Measurements from ENCODE around the gene CCDC107.
A peak's percentile ranks its signal among the peaks of the same experiment; 100 is the strongest.

Gene CCDC107

DNA sequence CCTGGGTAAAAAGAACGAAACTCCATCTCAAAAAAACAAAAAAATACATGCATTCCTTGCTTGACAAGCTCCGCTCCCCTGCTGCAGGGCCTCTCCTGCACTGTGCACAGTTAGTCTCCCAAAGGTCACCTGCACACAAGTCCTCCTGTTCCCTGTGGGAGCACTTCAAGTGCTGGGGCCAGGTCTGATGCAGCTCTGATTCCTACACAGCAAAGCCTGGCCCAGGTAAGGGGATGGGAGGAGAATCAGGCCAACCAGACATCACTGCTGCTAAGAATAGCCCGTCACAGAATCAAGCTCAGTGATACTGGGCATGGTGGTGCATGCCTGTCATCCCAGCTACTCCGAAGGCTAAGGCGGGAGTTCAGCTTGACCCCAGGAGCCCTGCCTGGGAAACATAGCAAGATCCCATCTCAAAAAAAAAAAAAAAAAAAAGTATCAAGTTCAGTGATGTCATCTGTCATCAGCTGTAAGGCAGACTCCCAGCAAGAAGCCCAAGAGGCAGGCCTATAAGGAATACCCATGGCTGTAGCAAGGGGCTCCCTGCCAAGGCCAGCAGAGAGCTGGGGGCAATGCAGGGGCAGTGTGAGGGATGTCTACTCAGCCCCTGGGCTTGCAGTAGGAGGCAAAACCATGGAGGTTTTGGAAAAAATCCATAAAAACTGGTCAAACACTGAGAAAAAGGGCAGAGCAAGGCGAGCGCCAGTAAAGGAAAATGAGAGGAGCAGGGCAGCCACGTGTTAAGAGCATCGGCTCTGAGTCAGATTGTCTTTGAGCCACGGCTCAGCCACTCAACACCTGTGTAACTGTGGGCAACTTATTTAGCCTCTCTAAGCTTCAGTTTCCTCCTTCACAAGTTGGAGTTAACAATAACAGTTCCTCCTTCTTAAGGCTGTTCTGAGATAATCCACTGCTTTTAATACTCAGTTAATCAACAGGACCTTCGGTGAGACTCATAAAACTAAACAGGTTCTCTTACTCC, 28.4 kb downstream of the CCDC107 start:
- DNase-seq = no peak

DNA sequence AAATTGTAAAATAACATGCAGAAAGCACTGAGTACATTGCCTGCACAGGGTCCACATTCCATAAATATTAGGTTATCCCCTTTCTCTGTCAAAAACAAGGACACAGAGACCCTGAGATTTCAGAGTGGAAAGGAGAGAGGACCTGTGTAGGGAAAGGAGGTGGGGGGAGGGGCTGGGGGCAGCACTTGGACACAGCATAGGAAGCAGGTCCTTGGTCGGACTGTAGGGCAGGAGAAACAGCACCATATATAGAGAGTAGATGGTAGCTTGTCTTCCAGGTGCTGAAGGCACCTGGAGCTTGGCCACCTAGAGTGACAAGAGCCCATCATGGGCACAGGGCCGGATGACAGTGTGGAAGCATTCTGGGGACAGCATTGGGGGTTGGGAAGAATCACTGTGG, 29.2 kb downstream of the CCDC107 start:
- DNase-seq = no peak

DNA sequence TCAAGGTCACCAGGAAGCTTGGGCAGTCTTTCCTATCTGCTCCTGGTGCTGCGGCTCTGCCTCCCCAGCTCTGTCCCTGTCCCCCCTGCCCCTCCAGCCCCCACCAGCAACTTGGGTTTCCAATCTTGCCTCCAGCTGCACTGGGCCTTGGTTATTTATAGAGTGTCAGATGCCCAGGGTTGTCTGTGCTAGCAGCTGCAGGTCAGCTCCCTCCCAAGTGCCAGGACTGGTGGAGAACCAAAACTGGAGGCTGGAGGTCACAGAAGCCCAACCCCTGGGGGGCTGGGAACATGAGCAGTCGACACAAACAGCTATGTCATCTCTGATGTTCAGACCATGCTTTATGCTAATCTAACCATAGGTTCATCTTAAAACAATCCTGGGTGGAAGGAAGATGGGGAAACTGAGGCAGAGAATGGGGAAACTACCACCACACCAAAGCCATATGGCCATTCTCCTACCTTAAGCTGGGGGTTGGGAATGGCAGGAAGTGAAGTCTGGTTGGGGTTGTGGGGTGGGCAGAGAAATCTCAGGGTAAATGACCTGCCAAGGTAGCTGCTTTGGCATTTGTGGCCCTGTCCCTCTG, 30.0 kb downstream of the CCDC107 start:
- DNase-seq = no peak

DNA sequence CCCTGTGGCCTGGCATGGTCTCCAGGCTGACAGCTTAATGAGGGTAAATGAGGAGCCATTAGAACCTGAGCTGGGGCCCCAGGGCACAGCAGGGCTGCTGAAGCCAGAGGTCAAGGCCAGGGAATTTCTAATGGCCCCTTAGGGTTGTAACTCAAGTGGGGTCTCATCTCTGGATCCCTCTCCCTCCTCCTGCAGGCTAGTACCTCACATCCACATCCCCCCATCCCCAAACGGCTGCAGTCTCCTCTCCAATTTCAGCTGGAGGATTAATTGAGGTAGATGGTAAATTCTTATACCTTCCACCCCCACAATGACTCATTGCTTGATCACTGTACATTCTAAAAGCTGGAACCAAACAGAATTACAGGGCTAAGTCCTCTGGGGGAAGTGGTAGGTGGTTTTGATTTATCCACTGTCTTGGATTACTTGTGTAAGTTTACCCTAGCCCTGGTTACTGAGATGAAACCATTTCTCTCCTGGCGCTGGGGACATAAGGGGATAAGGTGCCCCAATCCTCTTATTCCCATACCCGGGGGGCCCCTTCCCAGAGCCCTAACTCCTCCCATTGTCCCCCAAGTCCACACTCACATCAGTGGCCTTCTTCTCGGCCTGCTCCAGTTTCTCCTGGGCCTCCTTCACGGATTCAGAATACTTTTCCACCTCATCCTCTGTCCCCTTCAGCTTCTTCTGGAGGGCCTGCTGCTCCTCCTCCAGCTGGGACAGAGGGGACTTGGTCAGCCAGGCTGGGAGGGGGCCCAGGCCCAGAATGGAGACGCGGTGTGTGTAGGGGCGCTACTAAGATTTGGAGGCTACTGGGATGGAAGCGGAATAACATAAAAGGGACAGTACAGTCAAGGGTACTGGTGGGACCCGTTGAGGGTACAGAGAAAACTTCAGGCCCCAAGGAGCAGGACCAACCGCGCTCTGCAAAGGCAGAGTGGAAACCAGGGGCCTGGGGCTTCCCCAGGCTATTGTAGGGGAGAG, 30.8 kb downstream of the CCDC107 start:
- DNase-seq = no peak

DNA sequence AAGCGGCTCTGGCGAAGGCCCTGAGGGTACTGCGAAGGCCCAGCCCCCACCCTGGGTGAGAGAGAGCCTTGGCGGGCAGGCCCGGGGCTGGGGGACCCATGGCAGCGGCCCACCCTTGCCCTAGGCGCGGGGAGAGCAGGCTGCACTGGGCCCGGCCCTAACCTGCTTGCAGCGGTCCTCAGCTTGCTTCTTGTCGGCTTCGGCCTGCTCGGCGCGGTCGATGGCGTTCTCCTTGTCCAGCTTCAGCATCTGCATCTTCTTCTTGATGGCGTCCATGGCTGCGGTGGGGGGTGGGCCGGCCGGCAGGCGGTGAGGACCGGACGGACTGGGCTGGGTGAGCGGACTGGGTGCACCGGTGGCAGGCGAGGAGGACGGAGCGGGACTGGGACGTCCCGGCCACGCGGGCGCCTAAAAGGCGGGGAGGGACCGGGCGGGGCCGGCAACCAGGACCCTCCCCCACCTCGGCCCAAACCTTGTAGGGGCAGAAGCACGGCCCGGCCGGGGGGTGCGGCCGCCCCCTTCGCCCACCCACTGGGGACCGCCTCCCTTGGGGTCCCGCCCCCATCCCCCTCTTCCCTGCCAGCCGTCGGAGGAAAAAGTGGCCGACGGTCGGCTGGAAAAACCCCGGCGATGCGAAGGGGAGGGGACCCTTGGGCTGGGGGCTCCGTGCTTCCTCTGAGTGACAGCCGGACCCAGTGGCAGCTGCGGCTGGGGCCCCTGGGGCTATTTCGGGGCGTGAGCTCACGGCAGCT, 31.6 kb downstream of the CCDC107 start, which contains the start of gene TPM2:
TPM2 (minus strand) TSS at position 384 of the 752 bp plus-strand sequence; CDS start at position 276, 108 bp downstream.
- DNase-seq = no peak

DNA sequence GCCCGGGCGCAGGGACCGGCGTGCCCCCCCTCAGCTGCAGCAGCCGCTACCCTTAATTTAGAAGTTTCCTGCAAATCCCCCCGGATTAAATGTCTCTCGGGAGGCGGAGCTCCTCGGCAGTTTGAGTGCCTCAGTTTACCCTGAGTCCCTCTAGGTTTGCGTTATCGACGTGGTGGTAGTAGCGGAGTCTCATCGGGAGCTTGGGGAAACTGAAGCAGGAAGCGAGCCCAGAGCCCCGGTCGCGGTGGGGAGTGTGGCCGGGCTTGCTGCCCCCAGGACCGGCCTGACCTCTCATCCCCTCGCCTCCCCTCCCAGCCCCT, 32.2 kb downstream of the CCDC107 start:
- DNase-seq = no peak

DNA sequence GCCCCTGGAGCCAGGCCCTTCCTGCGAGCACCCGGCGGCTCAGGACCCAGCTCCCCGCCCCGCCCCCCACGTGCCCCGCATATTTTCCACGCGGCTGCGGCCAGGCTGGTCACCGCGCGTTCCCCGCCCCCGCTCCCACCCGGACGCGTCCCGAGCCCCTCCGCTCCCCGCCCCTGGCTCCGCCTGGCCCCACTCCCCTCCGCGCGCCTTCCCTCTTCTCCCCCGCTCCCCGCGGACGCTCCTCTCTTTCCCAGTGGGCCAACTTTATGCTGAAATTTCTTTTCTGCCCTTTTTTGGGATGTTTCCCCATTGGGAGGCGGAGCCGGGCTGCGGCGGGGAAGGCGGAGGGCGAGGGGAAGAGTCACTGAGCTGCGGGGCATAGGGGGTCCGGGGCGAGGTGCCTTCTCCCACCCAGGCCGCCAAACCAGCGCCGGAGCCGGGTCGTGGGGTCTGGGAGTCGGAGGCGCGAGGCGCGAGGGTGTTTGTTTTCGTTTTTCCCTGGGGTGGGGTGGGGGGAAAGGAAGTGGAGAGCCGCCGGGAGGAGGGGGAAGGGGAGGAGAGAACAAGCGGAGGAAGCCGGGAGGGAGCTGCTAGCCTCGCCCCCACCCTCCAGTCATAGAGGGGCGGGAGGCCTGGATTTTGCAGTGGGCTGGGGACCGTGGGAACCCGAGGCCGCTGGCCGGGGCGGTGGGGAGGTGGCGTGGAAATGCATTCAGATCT, 32.7 kb downstream of the CCDC107 start:
- peak; percentile 33 for DNase-seq

DNA sequence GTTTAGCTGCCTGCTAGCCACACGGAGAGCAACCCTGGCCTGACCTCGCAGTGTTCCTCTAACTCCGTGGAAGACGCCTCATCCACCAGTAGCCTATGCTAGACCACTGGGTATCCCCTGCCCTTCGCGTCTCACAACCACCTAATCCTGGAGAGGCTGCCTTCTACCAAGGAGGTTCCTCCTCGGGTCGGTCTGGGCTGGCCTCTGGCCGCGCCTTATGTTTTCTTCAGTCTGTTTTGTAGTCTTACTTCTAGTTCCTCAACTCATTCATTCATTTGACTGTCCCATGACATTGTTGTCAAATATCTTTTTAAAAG, 33.2 kb downstream of the CCDC107 start:
- no peak for DNase-seq

DNA sequence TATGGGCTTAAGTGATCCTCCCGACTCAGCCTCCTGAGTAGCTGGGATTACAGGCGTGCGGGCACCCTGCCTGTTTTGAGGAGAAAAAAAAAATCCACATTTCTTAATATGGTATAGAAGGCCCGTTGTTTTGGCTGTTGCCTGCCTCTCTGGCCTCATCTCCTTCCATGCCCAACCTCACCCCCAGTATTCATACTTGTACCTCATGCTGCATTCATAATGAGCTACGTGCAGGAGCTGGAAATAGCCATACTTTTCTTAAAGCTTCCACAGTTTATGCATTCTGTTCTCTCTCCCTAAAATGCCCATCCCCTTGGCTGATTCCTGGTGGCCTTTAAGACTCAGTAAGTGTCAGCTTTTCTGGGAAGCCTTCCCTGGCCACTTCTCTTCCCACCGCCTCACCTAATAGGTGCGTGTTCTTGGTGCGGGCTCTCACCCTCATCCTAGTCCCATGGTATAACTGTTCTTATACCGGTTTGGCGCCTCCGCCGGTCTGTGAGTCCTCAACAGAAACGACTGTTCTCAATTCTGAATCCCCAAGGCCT, 33.7 kb downstream of the CCDC107 start:
- no peak for DNase-seq

DNA sequence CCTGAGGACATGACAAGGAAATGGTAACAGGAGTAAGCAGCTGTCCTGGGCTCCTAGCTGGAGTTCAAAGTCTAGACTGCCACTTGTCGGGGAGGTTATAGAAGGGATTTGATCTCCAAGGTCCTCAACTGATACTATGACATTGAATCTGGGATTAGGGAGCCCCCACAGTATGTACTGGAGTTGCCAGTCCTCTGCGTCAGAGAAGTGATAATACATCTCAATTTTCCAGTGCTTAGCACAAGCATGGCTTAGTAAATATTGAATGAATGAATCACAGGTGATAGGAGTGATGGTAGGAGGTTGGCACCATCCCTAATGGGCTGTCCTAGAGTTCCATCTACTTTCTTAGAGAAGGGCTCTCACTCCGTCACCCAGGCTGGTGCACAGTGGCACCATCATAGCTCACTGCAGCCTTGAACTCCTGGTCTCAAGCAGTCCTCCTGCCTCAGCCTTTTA, 37.9 kb downstream of the CCDC107 start:
- DNase-seq = no peak

DNA sequence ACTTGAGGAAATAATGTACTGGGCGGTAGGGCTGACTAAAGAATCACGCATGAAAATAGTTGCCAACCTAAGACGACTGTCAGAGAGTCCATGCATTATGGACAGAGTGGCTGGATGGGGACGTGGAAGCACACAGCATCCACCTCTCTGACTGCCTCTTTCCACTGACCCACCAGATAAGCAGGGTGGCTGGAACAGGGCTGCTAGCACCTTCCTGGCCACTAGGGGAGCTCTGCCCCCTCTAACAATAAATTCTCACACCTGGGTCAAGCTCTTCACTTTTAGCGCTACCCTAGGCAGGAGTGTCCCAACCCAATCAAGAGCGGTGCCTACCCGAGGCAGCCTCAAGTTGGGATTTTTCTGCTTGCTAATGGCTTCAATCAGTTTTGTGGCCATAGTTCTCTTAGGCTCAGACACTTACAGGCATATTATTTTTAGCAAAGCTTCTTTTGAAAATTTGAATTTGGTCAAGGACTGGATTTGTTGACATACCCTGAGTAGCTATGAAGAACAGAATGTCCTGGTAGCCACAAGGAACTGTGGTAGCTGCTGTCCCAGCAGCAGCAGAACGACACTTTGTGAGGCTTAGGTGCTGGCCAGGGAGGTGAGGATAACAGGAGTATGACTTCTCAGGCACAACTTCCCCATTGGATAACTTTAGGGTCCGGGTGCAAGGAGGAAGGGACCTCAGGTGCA, 38.6 kb downstream of the CCDC107 start:
- peak; percentile 38 for DNase-seq

DNA sequence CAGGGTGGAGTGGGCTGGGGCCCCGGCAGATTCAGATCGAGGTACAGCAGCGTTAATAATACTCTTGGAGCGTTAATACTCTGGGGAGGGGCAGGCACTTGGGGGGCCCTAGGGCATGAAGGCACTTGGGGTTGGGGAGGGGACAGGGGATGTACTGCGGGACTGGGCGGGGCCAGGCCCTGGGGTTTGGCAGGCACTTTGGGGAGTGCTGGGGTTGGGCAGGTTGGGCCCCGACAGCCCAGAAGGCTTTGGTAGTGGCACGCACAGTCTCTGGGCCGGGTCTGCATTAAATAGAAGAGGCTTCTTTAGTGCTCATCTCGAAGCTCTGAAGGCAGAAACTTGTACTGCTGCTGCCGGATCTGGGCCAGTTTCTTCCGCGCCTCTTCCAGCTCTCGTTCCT, 39.4 kb downstream of the CCDC107 start:
- DNase-seq = no peak

DNA sequence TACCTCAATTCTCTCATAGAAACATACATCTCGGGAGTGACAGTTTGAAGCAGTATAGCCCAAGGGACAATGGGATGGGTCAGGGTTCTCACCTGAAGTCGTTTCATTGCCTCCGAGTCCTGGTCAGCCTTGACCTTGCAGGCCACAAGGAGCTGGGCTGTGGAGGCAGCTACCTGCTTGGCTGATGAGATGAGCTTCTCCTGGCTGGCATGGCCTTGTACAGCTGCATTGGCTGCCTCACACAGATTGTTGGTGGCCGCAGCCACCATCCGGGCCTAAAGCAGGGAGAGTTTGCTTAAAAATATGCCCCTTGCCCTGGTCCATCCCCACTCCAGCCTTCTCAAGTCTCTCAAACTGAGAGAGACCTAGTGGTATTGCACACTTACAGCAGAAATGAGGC, 40.1 kb downstream of the CCDC107 start:
- DNase-seq = no peak

DNA sequence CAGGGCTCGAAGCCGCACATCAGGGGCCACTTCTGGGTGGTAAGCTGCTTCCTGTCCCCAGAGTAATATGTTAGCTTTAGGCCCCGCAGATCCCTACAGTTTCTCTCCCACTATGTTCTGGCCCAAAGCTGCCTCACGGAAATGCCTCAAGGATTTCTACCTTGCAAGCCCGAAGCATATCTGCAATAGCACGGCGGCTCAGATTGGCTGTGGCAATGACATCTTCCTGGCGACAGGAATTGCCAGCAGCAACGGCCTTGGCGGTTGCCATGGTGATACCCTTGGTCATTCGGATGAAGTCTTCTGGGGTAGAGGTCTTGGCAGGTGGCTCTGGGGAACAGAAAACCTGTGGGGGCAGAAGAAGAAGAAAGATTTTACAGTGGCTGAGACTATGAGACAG, 41.9 kb downstream of the CCDC107 start:
- no peak for DNase-seq

DNA sequence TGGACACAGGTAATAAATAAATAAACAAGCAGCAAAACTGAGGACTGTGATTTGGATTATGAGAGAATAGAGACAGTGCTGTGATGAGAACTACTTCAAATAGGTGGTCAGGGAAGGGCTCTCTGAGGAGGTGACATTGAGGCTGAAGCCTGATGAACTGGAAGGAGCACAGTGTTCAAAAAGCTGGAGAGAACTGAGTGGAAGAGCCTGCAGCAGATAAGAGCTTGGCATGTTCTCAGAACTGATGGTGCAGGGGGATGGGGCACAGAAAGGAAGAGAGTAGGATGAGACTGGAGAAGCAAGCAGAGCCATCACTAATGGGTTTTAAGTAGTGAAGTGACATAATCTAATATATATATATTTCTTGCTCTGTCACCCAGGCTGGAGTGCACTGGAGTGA, 42.9 kb downstream of the CCDC107 start:
- DNase-seq = no peak

DNA sequence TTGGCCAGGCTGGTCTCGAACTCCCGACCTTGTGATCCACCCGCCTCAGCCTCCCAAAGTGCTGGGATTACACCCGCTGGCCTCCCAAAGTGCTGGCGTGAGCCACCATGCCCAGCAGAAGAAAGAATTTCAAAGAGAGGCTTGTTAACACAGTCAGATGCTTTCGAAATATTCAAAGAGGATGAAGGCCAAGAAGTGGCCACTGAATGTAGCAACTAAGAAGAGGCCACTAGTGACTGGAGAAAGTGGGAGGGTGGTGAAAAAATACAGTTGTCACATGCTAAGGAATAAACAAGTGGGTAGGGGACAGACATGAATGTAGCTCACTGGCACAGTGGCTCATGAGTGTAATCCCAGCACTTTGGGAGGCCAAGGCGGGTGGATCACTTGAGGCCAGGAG, 44.6 kb downstream of the CCDC107 start:
- no peak for DNase-seq

DNA sequence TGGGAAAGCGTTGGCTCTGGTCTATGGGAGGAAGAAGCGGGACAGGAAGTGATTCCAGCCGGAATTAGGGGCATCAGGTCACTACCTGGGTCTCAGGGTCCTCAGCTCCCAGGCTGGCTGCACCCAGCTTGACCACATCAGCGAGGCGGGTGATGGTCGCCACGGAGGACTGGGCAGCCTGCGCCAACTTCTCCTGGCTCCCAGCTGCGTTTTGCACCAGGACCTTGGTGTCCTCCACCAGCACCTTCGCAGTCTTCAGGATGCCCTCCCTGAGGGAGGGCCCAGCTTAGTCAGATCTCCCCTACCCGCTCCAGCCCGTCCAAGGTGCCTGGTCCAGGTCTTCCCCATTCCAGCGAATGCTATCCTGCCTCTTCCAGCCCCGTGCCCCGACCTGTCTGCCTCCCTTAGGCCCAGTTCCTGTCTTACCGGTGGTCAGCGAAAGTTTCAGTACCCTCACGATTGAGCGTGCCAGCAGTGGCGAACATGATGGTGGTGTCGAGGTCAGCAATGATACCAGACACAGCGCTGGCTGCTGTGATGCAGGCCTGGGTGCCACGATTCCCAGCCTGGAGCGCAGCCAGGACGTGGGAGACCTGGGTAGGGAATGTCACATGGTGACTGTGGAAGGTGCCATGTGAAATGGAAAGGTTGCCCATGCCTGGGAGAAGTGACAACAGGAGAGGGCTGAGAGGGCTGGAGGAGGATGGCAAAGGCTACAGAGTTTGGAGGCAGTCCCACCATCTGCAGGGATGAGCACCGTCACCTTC, 46.0 kb downstream of the CCDC107 start:
- DNase-seq = no peak

DNA sequence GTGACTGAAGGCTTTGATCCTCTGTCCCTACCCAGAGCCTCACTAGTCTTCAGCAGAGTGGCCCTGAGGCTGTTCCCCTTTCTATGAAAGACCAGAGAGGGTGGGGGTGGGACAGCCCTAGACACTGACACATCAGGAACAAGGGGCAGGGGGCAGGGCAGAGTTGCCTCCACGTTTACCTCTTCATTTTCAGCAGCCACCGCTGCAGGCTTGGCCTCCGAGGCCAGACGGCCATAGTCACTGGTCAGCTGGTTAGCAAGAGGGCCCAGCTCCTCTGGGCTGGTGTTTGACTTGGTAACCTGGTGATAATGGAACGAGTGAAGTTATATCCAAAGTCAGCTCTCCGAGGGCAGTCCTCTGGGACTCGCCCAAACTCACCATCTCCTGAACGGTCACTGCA, 47.3 kb downstream of the CCDC107 start:
- no peak for DNase-seq

DNA sequence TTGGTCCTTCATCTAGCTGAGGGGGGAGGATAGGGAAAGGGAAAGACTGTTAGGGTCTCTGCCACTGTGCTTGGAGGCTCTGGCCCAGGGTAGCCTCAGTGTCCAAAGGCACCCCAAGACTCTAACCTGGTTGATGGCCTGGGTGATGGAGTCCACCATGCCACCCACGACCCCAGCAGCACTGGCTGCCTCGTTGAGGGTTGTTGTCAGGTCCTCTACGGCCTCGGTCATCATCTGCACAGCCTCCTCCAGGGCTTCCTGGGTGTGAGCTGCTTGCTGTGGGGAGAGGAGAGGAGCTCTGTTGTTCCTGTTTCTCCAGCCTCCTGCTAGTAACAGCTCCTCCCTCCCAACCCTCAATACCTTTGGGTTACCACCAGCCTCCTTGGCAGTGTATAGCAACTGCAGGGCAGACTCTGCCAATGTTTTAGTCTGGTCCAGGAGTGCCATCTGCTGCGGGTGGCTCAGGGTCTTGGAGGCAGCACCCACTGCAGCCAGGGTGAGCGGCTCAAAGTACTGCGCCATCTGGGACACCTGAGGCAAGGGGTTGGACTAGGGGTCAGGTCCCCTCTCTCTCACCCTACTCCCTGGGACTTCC, 47.8 kb downstream of the CCDC107 start:
- DNase-seq = no peak

DNA sequence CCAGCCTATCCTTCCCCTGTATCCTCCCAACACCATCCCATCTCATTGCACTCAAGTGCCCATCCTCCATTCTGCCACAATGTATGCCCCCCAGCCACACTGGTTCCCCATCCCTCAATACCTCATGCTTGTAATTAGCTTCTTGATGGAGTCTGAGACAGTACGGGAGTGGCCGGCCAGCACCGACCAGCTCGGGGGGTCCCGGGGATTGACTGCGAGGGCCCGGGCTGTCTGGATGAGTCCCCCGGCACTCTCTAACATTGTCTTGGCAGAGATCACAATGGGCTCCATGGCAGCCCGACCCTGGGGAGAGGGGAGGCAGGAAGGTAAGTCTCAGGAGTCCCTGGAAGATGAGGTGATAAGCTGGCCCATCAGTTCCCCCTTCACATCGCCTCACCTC, 48.9 kb downstream of the CCDC107 start:
- DNase-seq = no peak

Data from NCI-H1694 treated with DMSO at 0.1 percent for 48 hours (cell line).